ENCODE data around the gene PSD.

PSD gene

DNA sequence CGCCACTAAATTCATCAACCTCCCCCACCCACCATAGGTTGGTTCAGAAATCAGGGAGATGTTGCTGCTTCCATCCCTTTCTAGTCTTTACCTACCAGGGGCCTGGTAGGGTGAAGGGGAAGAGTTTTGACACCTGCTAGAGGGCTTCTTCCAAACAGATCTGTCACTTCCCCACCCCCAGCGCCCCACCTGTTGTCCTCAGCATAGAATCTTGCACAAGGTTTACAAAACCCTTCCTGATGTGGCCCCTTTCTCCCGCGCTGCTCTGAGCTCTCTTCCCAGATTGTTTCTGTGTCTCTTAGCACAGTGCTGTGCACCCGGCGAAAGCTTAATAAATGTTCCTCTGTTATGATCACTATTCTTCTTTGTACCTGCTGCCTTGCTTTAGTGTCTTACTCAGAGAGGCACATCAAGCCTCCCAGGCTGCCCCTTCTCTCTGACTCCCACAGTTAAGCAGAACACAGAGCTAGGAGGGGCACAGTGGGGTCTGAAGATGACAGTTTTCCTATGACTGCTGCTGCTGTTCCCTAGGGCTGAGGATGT lies 44.0 kb upstream of the PSD start:
- no peak for DNase-seq
- Histone ChIP-seq H3K27me3 (replicated peaks) (no peaks in the 10 kb centered on the region), H3K36me3 (replicated peaks) (no peaks in the 10 kb centered on the region), H3K27ac (no peak overlapping the region), H3K4me3 (ENCODE audit: low read depth, low read length) (no peak overlapping the region)
- in situ Hi-C loops (cut with HindIII; ENCODE audit: low pct_ligation_motif_present, low sequenced_read_pairs): no loop called here
- TF ChIP-seq, protein P1, sequence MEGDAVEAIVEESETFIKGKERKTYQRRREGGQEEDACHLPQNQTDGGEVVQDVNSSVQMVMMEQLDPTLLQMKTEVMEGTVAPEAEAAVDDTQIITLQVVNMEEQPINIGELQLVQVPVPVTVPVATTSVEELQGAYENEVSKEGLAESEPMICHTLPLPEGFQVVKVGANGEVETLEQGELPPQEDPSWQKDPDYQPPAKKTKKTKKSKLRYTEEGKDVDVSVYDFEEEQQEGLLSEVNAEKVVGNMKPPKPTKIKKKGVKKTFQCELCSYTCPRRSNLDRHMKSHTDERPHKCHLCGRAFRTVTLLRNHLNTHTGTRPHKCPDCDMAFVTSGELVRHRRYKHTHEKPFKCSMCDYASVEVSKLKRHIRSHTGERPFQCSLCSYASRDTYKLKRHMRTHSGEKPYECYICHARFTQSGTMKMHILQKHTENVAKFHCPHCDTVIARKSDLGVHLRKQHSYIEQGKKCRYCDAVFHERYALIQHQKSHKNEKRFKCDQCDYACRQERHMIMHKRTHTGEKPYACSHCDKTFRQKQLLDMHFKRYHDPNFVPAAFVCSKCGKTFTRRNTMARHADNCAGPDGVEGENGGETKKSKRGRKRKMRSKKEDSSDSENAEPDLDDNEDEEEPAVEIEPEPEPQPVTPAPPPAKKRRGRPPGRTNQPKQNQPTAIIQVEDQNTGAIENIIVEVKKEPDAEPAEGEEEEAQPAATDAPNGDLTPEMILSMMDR (IDR thresholded peaks at IDR 0.05; ENCODE audit: low read depth, low read length, missing control alignments): no peak

- Histone ChIP-seq H3K27me3 (replicated peaks) (no peaks in the 10 kb centered on the region), H3K4me3 (ENCODE audit: low read depth, low read length) (peak overlapping the region; percentile 55), H3K36me3 (replicated peaks) (no peaks in the 10 kb centered on the region), H3K27ac (no peak overlapping the region)
- in situ Hi-C loops (cut with HindIII; ENCODE audit: low pct_ligation_motif_present, low sequenced_read_pairs): no loop called here
- TF ChIP-seq, protein P1 (IDR thresholded peaks at IDR 0.05; ENCODE audit: low read depth, low read length, missing control alignments): no peak
- peak; percentile 74 for DNase-seq
These were observed 42.8 kb upstream of the PSD start for GRCh38 chr10:102461187-102462054.

- Histone ChIP-seq H3K4me3 (ENCODE audit: low read depth, low read length) (peak overlapping the region; percentile 55), H3K27ac (no peak overlapping the region), H3K36me3 (replicated peaks) (no peaks in the 10 kb centered on the region), H3K27me3 (replicated peaks) (no peaks in the 10 kb centered on the region)
- no peak for DNase-seq
- in situ Hi-C loops (cut with HindIII; ENCODE audit: low pct_ligation_motif_present, low sequenced_read_pairs): no loop called here
- TF ChIP-seq, protein P1 (IDR thresholded peaks at IDR 0.05; ENCODE audit: low read depth, low read length, missing control alignments): no peak
These were observed 42.2 kb upstream of the PSD start for GRCh38 chr10:102460836-102461186.

GRCh38 chr10:102458656-102459055 lies 40.1 kb upstream of the PSD start:
- TF ChIP-seq, protein P1 (IDR thresholded peaks at IDR 0.05; ENCODE audit: low read depth, low read length, missing control alignments): no peak
- H3K36me3 ChIP-seq (replicated peaks): no peaks in the 10 kb centered on the region
- no peaks in the 10 kb centered on the region for H3K27me3 ChIP-seq (replicated peaks)
- H3K27ac ChIP-seq: no peak overlapping the region
- no peak for DNase-seq
- H3K4me3 ChIP-seq (ENCODE audit: low read depth, low read length): no peak overlapping the region
- in situ Hi-C loops (cut with HindIII; ENCODE audit: low pct_ligation_motif_present, low sequenced_read_pairs): no loop called here

- no peak overlapping the region for H3K4me3 ChIP-seq (ENCODE audit: low read depth, low read length)
- no peak for DNase-seq
- no peak overlapping the region for H3K27ac ChIP-seq
- H3K36me3 ChIP-seq (replicated peaks): no peaks in the 10 kb centered on the region
- in situ Hi-C loops (cut with HindIII; ENCODE audit: low pct_ligation_motif_present, low sequenced_read_pairs): no loop called here
- TF ChIP-seq, protein P1 (IDR thresholded peaks at IDR 0.05; ENCODE audit: low read depth, low read length, missing control alignments): no peak
- no peaks in the 10 kb centered on the region for H3K27me3 ChIP-seq (replicated peaks)
These were observed 39.1 kb upstream of the PSD start for GRCh38 chr10:102457591-102458150.

Measured in brain microvascular endothelial cell (primary cell).